ENCODE results near the gene THRA.

DNA sequence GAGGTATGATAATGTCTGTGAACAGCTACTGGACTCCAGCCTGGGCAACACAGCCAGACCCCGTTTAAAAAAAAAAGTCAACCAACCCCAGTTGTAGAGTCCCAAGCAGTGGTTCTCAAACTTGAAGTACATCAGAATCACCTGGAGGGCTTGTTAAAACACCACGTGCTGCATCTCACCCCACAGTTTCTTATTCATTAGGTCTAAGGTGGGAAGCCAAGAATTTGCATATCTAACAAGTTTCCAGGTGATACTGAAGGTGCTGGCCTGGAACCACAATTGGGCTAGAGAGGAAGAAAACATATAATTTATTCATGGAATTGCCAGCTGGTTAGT, 52.3 kb downstream of the THRA start:
- TF ChIP-seq, protein P1, sequence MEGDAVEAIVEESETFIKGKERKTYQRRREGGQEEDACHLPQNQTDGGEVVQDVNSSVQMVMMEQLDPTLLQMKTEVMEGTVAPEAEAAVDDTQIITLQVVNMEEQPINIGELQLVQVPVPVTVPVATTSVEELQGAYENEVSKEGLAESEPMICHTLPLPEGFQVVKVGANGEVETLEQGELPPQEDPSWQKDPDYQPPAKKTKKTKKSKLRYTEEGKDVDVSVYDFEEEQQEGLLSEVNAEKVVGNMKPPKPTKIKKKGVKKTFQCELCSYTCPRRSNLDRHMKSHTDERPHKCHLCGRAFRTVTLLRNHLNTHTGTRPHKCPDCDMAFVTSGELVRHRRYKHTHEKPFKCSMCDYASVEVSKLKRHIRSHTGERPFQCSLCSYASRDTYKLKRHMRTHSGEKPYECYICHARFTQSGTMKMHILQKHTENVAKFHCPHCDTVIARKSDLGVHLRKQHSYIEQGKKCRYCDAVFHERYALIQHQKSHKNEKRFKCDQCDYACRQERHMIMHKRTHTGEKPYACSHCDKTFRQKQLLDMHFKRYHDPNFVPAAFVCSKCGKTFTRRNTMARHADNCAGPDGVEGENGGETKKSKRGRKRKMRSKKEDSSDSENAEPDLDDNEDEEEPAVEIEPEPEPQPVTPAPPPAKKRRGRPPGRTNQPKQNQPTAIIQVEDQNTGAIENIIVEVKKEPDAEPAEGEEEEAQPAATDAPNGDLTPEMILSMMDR (IDR thresholded peaks at IDR 0.05) = no peak
- TF ChIP-seq POLR2AphosphoS5 (IDR thresholded peaks at IDR 0.05; ENCODE audit: low read depth, low read length) (0 out of 2 replicates have a peak, but pooled peaks have one; percentile 16), SIN3A (IDR thresholded peaks at IDR 0.05; ENCODE audit: borderline replicate concordance, insufficient read depth, low read depth, low read length) (no peak), TCF7L2 (IDR thresholded peaks at IDR 0.05; ENCODE audit: low read depth, low read length) (no peak)

Measured in Panc1 (cell line).